ENCODE data around the gene SLC17A8. TPM values are rescaled to one million over a fixed set of nuclear protein-coding genes. Genes with fewer than 3 reads are reported as not detected.

SLC17A8 gene
- polyA plus RNA-seq, 1 donor from 2014 or later, result 0.22 TPM

DNA sequence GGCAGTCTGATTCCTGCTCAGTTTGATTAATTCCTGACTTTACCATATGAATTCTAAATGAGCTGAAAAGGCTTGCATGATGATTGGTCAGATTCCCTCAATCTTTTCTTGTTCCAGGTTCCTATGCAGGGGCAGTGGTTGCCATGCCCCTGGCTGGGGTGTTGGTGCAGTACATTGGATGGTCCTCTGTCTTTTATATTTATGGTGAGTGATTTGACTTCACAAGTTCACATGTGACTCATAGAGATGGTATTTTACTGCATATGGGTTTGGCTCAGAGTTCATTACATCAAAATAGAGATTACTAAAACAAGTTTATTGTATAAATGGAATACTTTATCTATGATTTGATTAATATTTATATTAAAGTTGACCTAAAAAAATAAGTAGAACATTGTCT is 44.8 kb downstream of the SLC17A8 start:
- Histone ChIP-seq H3K27me3 (ENCODE audit: insufficient read depth, low read depth, low read length) (no peaks in the 10 kb centered on the region), H3K4me3 (ENCODE audit: low read length) (no peak overlapping the region), H3K9me2 (ENCODE audit: insufficient read depth, low read length) (no peaks in the 10 kb centered on the region), H2AFZ (ENCODE audit: low read depth, low read length) (no peak overlapping the region), H3K79me2 (replicated peaks; ENCODE audit: insufficient read depth, low read length) (no peaks in the 10 kb centered on the region), H3K9me3 (ENCODE audit: low read length) (no peaks in the 10 kb centered on the region), H3K36me3 (ENCODE audit: insufficient read depth, low read length) (no peaks in the 10 kb centered on the region), H3F3A (ENCODE audit: insufficient read depth, low read length, poor library complexity, severe bottlenecking) (no peaks in the 10 kb centered on the region), H3K27ac (ENCODE audit: low read length) (no peak overlapping the region), H3K4me2 (ENCODE audit: low read length) (no peak overlapping the region), H4K20me1 (ENCODE audit: insufficient read depth) (no peaks in the 10 kb centered on the region), H3K9ac (ENCODE audit: low read length) (no peak overlapping the region)
- no peak for TF ChIP-seq POLR2AphosphoS5 (IDR thresholded peaks at IDR 0.05)

- Histone ChIP-seq H3K36me3 (ENCODE audit: insufficient read depth, low read length) (no peaks in the 10 kb centered on the region), H3K4me3 (ENCODE audit: low read length) (no peak overlapping the region), H2AFZ (ENCODE audit: low read depth, low read length) (no peak overlapping the region), H3K27me3 (ENCODE audit: insufficient read depth, low read depth, low read length) (no peaks in the 10 kb centered on the region), H3K9me2 (ENCODE audit: insufficient read depth, low read length) (no peaks in the 10 kb centered on the region), H3F3A (ENCODE audit: insufficient read depth, low read length, poor library complexity, severe bottlenecking) (no peaks in the 10 kb centered on the region), H3K27ac (ENCODE audit: low read length) (no peak overlapping the region), H3K4me2 (ENCODE audit: low read length) (no peak overlapping the region), H3K9me3 (ENCODE audit: low read length) (no peaks in the 10 kb centered on the region), H4K20me1 (ENCODE audit: insufficient read depth) (no peaks in the 10 kb centered on the region), H3K9ac (ENCODE audit: low read length) (no peak overlapping the region), H3K79me2 (replicated peaks; ENCODE audit: insufficient read depth, low read length) (no peaks in the 10 kb centered on the region)
- TF ChIP-seq EZH2 (IDR thresholded peaks at IDR 0.05; ENCODE audit: borderline replicate concordance, insufficient read depth, low read length, poor library complexity, severe bottlenecking), result no peak
- no peak for TF ChIP-seq TAF1 (IDR thresholded peaks at IDR 0.05; ENCODE audit: low read depth)
- no peak for TF ChIP-seq SMC3 (conservative IDR thresholded peaks at IDR 0.05; ENCODE audit: poor library complexity)
- no peak for TF ChIP-seq RAD21 (conservative IDR thresholded peaks at IDR 0.05)
- TF ChIP-seq, protein P1, sequence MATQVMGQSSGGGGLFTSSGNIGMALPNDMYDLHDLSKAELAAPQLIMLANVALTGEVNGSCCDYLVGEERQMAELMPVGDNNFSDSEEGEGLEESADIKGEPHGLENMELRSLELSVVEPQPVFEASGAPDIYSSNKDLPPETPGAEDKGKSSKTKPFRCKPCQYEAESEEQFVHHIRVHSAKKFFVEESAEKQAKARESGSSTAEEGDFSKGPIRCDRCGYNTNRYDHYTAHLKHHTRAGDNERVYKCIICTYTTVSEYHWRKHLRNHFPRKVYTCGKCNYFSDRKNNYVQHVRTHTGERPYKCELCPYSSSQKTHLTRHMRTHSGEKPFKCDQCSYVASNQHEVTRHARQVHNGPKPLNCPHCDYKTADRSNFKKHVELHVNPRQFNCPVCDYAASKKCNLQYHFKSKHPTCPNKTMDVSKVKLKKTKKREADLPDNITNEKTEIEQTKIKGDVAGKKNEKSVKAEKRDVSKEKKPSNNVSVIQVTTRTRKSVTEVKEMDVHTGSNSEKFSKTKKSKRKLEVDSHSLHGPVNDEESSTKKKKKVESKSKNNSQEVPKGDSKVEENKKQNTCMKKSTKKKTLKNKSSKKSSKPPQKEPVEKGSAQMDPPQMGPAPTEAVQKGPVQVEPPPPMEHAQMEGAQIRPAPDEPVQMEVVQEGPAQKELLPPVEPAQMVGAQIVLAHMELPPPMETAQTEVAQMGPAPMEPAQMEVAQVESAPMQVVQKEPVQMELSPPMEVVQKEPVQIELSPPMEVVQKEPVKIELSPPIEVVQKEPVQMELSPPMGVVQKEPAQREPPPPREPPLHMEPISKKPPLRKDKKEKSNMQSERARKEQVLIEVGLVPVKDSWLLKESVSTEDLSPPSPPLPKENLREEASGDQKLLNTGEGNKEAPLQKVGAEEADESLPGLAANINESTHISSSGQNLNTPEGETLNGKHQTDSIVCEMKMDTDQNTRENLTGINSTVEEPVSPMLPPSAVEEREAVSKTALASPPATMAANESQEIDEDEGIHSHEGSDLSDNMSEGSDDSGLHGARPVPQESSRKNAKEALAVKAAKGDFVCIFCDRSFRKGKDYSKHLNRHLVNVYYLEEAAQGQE (IDR thresholded peaks at IDR 0.05; ENCODE audit: borderline replicate concordance), result no peak
- TF ChIP-seq CTCF (IDR thresholded peaks at IDR 0.05; ENCODE audit: poor library complexity, severe bottlenecking), result no peak
- no peak for TF ChIP-seq EP300 (conservative IDR thresholded peaks at IDR 0.05; ENCODE audit: poor library complexity, severe bottlenecking)
- no peak for TF ChIP-seq MXI1 (conservative IDR thresholded peaks at IDR 0.05; ENCODE audit: poor library complexity, severe bottlenecking)
- TF ChIP-seq POLR2AphosphoS5 (IDR thresholded peaks at IDR 0.05), result no peak
Measured at GRCh38 chr12:100402763-100403162, 45.9 kb downstream of the SLC17A8 start.

GRCh38 chr12:100403446-100403845 is 46.6 kb downstream of the SLC17A8 start:
- Histone ChIP-seq H3F3A (ENCODE audit: insufficient read depth, low read length, poor library complexity, severe bottlenecking) (no peaks in the 10 kb centered on the region), H4K20me1 (ENCODE audit: insufficient read depth) (no peaks in the 10 kb centered on the region), H3K9me2 (ENCODE audit: insufficient read depth, low read length) (no peaks in the 10 kb centered on the region), H3K4me2 (ENCODE audit: low read length) (no peak overlapping the region), H3K27me3 (ENCODE audit: insufficient read depth, low read depth, low read length) (no peaks in the 10 kb centered on the region), H2AFZ (ENCODE audit: low read depth, low read length) (no peak overlapping the region), H3K79me2 (replicated peaks; ENCODE audit: insufficient read depth, low read length) (no peaks in the 10 kb centered on the region), H3K4me3 (ENCODE audit: low read length) (no peak overlapping the region), H3K9ac (ENCODE audit: low read length) (no peak overlapping the region), H3K27ac (ENCODE audit: low read length) (no peak overlapping the region), H3K36me3 (ENCODE audit: insufficient read depth, low read length) (no peaks in the 10 kb centered on the region), H3K9me3 (ENCODE audit: low read length) (no peaks in the 10 kb centered on the region)
- TF ChIP-seq, protein P1 (IDR thresholded peaks at IDR 0.05; ENCODE audit: borderline replicate concordance), result no peak
- TF ChIP-seq SMC3 (conservative IDR thresholded peaks at IDR 0.05; ENCODE audit: poor library complexity), result no peak
- no peak for TF ChIP-seq POLR2AphosphoS5 (IDR thresholded peaks at IDR 0.05)
- TF ChIP-seq CTCF (IDR thresholded peaks at IDR 0.05; ENCODE audit: poor library complexity, severe bottlenecking), result no peak
- TF ChIP-seq MXI1 (conservative IDR thresholded peaks at IDR 0.05; ENCODE audit: poor library complexity, severe bottlenecking), result no peak
- no peak for TF ChIP-seq EP300 (conservative IDR thresholded peaks at IDR 0.05; ENCODE audit: poor library complexity, severe bottlenecking)
- TF ChIP-seq TAF1 (IDR thresholded peaks at IDR 0.05; ENCODE audit: low read depth), result no peak
- TF ChIP-seq EZH2 (IDR thresholded peaks at IDR 0.05; ENCODE audit: borderline replicate concordance, insufficient read depth, low read length, poor library complexity, severe bottlenecking), result no peak
- no peak for TF ChIP-seq RAD21 (conservative IDR thresholded peaks at IDR 0.05)
